Lower lobe of right lung (tissue), 2 donors: Measurements from ENCODE around the gene SOX15. TPM values are rescaled to one million over a fixed set of nuclear protein-coding genes. Genes with fewer than 3 reads are reported as not detected.

ENCODE experiments used
- ATAC-seq, 2 donors: fragments of 200-7000 bp; cut with Tn5 transposase; one replicate each; pipeline ENCODE4 v1.9.1; 2020 to 2022; ENCODE audit warnings: mild to moderate bottlenecking in 2 of 2, moderate library complexity in 2 of 2
- DNase-seq: peaks from one replicate; pipeline ENCODE4 v3.0.0-alpha.2; 2020
- H3K27ac ChIP-seq: fragments of 200-600 bp; one replicate; pipeline ENCODE4 v1.8.0; 2022
- H3K27me3 ChIP-seq: fragments of 200-600 bp; one replicate; pipeline ENCODE4 v1.8.0; 2022; ENCODE audit warnings: low read depth
- H3K36me3 ChIP-seq: fragments of 200-600 bp; one replicate; pipeline ENCODE4 v1.8.0; 2022; ENCODE audit warnings: mild to moderate bottlenecking
- H3K4me1 ChIP-seq: fragments of 200-600 bp; one replicate; pipeline ENCODE4 v1.8.0; 2022
- H3K4me3 ChIP-seq: fragments of 200-600 bp; one replicate; pipeline ENCODE4 v1.8.0; 2022; ENCODE audit warnings: mild to moderate bottlenecking
- H3K9me3 ChIP-seq: fragments of 200-600 bp; one replicate; pipeline ENCODE4 v1.8.0; 2022
- CTCF ChIP-seq: fragments of 200-600 bp; IDR thresholded peaks from one replicate; pipeline ENCODE4 v1.8.0; 2022; ENCODE audit warnings: antibody characterized with exemption, mild to moderate bottlenecking
- intact Hi-C: fragments of 100-400 bp; cut with DNase I; formaldehyde crosslinking; loops from one replicate; pipeline ENCODE4 v1.11.0; 2022
- total RNA-seq: library from RNA; stranded (reverse); fragmentation: NEBNext Ultra II Directional; extraction: Animal tissue kit (Norgen Biotek cat#: 25700); gene quantifications from one replicate; pipeline ENCODE4 v1.2.1, GENCODE V29; 2021
- donor health status: DM: no; HTN: yes; CAD: no; lungs with severe emphysema.

SOX15 gene
- total RNA-seq, 1 donor from 2014 or later = 0.47 TPM

DNA sequence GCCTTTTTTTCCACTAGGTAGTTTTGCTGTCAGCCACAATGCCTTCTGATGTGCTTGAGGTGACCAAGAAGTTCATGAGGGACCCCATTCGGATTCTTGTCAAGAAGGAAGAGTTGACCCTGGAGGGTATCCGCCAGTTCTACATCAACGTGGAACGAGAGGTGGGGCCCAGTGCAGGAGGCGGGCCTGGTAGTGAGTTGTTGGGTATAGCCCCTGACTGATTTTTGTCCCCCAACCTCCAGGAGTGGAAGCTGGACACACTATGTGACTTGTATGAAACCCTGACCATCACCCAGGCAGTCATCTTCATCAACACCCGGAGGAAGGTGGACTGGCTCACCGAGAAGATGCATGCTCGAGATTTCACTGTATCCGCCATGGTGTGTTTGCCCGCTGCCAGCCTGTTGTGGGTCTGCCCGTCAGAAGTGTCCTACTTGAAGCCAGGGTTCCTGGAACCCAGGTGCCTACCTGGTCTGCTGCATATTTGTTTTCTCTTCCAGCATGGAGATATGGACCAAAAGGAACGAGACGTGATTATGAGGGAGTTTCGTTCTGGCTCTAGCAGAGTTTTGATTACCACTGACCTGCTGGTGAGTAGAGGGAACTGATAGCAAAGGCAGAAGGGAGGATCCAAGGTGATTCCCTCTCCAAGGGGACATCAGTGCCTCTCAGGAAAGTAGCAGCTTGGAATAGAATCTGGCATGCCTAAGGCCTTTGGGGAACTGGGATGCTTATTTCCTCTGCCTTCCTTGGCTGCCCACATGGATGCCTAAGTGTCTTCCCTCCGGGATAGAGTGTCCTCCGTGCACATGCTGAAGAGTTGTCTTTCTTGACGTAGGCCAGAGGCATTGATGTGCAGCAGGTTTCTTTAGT is 12.3 kb downstream of the SOX15 start:
- Histone ChIP-seq H3K4me1 (peaks cover 74% of the 10 kb centered on the region), H3K27me3 (no peaks in the 10 kb centered on the region), H3K27ac (no peak overlapping the region), H3K36me3 (peaks cover 56% of the 10 kb centered on the region), H3K9me3 (no peaks in the 10 kb centered on the region), H3K4me3 (peak overlapping the region; percentile 78)
- intact Hi-C loops = no loop called here
- ATAC-seq = no peak
- DNase-seq = no peak
- no peak for TF ChIP-seq CTCF

DNA sequence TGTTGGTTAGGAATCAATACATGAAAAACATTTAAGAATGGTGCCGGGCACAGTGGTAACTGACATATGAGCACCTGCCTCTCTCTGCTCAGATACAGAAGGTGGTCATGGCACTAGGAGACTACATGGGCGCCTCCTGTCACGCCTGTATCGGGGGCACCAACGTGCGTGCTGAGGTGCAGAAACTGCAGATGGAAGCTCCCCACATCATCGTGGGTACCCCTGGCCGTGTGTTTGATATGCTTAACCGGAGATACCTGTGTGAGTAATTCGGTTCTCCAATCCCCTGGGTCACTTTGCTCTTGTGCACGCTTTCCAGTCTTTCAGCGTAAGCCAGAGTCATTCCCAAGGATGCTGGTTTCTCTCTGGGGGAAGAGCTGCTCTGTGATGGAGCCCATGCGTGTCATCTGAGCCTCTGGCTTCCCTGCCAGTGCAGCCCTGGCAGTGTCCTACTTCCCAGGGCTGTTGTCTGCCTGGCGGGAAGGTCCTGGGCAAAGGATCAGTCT is 13.4 kb downstream of the SOX15 start:
- Histone ChIP-seq H3K36me3 (peaks cover 56% of the 10 kb centered on the region), H3K4me1 (peaks cover 74% of the 10 kb centered on the region), H3K27ac (no peak overlapping the region), H3K9me3 (no peaks in the 10 kb centered on the region), H3K27me3 (no peaks in the 10 kb centered on the region), H3K4me3 (peak overlapping the region; percentile 14)
- DNase-seq (no peak), ATAC-seq (no peak)
- intact Hi-C loops = no loop called here
- TF ChIP-seq CTCF = no peak

GRCh38 chr17:7575959-7576358 is 13.9 kb downstream of the SOX15 start:
- peaks cover 61% of the 10 kb centered on the region for H3K36me3 ChIP-seq
- H3K27ac ChIP-seq = no peak overlapping the region
- peaks cover 79% of the 10 kb centered on the region for H3K4me1 ChIP-seq
- intact Hi-C loops = no loop called here
- no peaks in the 10 kb centered on the region for H3K27me3 ChIP-seq
- H3K9me3 ChIP-seq = no peaks in the 10 kb centered on the region
- peak overlapping the region; percentile 81 for H3K4me3 ChIP-seq
- no peak for TF ChIP-seq CTCF
- ATAC-seq (no peak), DNase-seq (no peak)

GRCh38 chr17:7575481-7575883 is 14.4 kb downstream of the SOX15 start:
- ATAC-seq (no peak), DNase-seq (no peak)
- Histone ChIP-seq H3K4me1 (peaks cover 79% of the 10 kb centered on the region), H3K4me3 (peak overlapping the region; percentile 81), H3K9me3 (no peaks in the 10 kb centered on the region), H3K36me3 (peaks cover 66% of the 10 kb centered on the region), H3K27me3 (no peaks in the 10 kb centered on the region), H3K27ac (peak overlapping the region; percentile 6)
- intact Hi-C loops = no loop called here
- no peak for TF ChIP-seq CTCF

DNA sequence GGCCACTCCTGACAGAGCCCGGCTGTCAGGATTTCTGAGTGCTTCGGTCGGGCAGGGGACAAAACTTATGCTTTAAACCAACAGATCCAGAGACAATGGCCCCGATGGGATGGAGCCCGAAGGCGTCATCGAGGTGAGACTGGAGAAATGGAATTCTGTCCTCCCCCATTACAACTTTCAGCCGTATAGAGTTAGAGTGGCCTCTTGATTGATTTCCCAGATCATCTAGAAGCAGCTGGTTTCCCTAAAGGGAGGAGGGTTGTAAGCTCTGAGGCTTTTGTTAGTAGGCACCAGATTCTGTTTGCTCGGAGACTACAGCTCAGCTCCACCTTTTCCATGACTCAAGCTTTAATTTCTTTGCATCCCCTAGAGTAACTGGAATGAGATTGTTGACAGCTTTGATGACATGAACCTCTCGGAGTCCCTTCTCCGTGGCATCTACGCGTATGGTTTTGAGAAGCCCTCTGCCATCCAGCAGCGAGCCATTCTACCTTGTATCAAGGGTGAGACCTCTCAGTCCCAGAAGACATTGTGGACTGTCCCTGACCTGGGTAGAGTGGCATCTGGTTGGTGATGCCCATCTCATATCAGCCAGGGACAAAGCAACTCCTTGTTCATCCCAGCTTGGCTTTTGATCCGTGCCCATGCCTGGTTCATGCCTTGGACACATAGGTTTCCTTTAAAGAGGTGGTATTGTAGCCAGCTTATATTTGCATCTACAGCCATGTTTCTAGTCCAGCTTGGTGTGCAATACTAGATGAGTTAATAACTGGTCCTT is 15.5 kb downstream of the SOX15 start:
- intact Hi-C loops = no loop called here
- Histone ChIP-seq H3K4me3 (peak overlapping the region; percentile 81), H3K36me3 (peaks cover 77% of the 10 kb centered on the region), H3K27ac (peak overlapping the region; percentile 97), H3K4me1 (peaks cover 68% of the 10 kb centered on the region), H3K9me3 (no peaks in the 10 kb centered on the region), H3K27me3 (no peaks in the 10 kb centered on the region)
- TF ChIP-seq CTCF = no peak
- DNase-seq = no peak
- no peak for ATAC-seq
